HPDE6-E6E7 (cell line): ENCODE data around the gene RANGAP1.
"Not testable (repeated sequence)": the region's sequence is repeated elsewhere in the genome, so short reads cannot be mapped to it uniquely, and the experiment has no call there.

Source experiments
- DNase-seq: peaks from one replicate; pipeline ENCODE4 v3.0.0; 2011; ENCODE audit warnings: missing footprints; ENCODE audit errors: extremely low spot score

Gene RANGAP1

DNA sequence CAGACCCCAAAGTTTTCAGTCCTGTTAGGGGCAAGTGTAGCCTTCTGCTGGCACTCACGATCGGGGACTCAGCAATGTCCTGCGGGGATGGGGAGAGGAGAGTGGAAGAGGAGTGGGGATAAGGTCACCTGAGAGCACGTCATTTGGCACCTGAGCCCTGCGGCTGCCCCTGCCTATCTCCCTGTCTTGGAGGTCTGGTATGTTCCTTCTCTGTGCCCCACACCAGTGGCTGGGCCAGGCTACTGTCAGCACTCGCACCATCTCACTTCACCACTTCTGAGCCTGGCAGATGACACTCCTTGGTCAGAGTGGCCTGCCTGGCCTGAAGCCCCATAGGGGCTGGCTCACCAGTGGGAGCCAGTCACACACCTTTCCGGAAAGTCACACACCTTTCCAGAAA, 25.1 kb downstream of the RANGAP1 start:
- DNase-seq, result no peak

DNA sequence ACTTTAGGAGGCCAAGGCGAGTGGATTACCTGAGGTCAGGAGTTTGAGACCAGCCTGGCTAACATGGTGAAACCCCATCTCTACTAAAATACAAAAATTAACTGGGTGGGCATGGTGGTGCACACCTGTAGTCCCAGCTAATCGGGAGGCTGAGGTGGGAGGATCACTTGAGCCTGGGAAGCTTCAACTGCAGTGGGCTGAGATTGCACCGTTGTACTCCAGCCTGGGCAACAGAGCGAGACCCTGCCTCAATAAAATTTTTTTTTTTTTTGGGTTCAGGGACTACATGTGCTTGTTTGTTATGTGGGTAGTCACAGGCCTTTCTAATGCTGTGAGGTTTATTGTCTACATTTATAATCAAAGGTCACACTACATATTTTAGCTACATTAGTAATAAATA, 26.2 kb downstream of the RANGAP1 start:
- DNase-seq, result not testable (repeated sequence)

DNA sequence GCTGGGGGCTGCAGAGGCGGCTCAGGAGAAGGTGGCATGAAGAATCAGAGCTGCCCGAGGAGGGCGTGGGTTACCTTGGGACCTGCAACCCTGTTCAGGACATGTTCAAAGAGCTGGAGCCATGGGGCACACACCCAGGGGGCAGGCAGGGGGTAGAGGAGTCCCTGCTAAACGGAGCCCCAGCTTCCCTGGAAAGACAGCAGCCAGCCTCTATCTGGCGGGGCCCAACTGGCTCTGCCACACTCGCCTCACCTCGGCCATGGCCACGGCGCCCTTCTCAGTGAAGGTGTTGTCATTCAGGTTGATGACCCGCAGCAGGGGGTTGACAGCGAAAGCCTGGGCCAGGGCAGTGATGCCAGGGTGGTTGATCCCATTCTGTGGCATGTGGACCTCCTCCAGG, 28.3 kb downstream of the RANGAP1 start:
- no peak for DNase-seq

- peak; percentile 67 for DNase-seq
Observed at GRCh38 chr22:41256254-41257253, 29.4 kb downstream of the RANGAP1 start.

DNA sequence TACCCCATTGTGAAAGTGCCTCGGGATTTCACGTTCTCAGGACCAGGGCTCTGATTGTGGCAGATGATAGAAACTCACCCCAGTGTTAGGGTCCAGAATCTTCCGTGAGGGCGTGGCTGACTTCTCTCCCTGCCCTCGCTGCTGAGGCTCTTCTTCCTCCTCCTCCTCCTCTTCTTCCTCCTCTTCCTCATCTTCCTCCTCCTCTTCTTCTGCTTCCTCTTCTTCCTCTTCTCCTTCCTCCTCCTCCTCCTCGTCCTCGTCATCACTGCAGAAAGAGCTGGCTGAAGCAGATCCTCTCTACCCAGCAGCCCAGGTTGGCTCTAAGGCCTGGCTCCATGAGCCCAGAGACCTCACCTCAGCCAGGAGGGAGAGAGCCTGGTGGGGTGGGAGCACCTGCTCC, 31.8 kb downstream of the RANGAP1 start:
- DNase-seq, result no peak

- DNase-seq, result no peak
Observed at GRCh38 chr22:41252365-41252764, 33.6 kb downstream of the RANGAP1 start.

DNA sequence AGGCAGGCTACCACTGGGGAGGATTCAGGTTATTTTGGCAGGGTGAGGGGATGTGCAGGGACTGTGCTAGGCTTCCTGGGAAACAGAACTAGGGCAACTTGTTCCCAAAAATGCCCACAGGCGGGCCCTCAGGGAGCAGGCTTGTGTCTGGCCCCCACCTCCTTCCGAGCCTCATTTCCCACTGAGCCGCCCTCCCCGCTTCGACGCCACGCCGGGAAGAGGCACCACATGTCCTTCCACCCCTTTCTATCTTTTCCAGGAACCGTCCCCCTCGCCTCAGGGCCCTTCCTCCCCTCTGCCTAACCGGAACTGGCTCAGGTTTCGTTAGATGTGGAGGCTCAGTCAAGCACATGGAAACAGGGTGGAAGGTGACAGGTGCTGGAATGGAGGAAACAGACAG, 35.9 kb downstream of the RANGAP1 start:
- no peak for DNase-seq

- no peak for DNase-seq
Observed at GRCh38 chr22:41249442-41249841, 36.5 kb downstream of the RANGAP1 start.

DNA sequence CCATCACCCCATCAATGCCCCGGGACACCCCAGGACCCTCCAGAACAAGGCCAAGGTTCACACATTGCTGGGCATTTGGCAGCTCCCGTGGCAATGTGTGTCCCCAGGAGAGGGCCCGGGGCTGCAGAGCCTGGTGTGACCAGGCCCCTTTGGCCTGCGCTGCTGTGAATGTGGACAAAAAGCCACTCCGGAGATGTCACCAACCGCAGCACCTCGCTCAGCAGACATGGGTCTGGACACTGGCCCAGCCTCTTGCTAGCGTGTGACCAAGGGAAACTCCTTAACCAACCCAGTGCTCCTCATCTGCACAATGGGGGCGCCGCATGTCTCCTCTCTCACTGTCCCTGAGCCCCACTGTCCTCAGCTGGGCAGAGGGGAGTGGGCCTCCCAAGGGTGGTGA, 37.2 kb downstream of the RANGAP1 start:
- DNase-seq, result no peak

DNA sequence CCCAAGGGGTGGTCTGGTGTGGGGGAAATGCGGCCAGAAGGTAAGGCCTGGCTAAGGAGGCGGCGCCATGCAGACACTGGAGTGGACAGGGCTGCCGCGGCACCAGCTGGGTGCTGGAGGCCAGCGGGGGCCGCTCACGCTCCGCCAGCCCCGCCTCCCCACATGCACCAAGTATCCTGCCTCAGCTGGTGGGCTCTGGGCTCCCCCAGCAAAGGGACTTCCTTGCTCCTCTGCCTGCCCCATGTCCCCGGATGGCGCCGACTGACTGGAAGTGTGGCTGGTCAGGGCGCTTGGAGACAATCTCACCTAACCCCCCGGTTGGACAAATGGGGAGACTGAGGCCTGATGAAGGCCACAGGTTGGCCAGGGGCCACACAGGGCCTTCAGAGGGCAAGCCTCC, 37.7 kb downstream of the RANGAP1 start:
- DNase-seq, result no peak

GRCh38 chr22:41247703-41248102, 38.3 kb downstream of the RANGAP1 start:
- no peak for DNase-seq

- DNase-seq, result no peak
Observed at GRCh38 chr22:41245917-41246499, 40.0 kb downstream of the RANGAP1 start.

DNA sequence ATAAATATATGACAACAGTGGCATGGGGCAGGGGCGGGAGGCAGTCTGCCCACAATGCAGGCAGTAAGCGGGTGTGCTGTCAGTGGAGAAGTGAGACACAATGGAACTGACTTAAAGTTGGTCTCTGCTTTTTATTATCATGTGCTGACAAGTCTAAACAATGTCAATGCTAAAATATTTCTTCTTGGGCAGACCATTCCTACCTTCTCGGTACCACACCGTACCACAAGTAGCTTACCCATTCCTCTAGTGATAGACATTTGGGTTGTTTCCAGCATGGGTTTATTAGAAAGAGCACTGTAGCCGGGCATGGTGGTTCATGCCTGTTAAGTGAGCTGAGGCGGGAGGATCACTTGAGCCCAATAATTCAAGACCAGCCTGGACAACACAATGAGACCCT, 42.6 kb downstream of the RANGAP1 start:
- no peak for DNase-seq

DNA sequence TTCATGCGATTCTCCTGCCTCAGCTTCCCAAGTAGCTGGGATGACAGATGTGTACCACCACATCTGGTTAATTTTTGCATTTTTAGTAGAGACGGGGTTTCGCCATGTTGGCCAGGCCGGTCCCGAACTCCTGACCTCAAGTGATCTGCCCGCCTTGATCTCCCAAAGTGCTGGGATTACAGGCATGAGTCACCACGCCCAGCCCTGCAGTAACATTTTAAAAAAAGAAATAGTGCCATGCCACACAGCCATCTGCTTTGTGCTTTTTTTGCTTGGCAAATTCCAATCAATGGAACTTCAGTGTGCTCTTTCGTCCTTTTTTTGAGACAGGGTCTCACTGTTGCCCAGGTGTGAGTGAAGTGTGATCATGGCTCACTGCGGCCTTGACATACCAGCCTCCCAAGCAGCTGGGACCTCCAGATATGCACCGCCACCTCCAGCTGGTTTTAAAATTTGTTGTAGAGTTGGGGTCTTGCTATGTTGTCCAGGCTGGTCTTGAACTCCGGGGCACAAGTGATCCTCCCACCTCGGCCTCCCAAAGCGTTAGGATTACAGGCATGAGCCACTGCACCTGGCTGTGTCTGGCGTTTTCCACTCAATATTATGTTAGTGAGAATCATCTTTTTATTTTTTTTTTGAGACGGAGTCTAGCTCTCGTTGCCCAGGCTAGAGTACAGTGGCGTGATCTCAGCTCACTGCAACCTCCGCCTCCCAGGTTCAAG, 43.4 kb downstream of the RANGAP1 start:
- no peak for DNase-seq

DNA sequence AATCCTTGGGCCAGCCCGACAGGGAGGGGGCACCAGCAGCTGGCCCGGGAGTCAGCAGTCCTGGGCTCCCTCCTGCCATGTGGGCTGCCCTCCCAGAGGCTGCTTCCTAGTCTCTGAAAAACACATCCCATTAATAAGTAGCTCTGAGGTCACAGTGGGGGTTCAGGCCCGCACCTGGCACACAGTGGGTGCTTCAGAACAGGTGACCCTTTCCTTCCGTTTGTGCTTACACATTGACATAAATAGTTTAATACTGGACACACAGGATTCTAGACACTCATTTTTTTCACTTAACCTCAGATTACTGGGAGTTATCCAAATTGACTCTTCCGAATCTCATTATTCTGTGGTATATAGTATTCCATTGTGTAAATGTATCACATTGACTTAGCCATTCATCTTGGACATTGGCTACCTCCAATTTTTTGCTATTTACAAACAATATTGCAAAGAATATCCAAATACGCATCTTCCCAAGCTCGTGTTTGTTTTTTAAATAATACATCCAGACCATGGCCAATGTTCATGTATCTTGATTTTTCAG, 44.8 kb downstream of the RANGAP1 start:
- no peak for DNase-seq

- no peak for DNase-seq
Observed at GRCh38 chr22:41240377-41241132, 45.4 kb downstream of the RANGAP1 start, which contains the start of gene CHADL. Gene CHADL, minus strand, starts transcription at chr22:41240931. Its CDS starts 50 bp downstream, at chr22:41240881.

- DNase-seq, result no peak
Observed at GRCh38 chr22:41239443-41240128, 46.4 kb downstream of the RANGAP1 start.

- no peak for DNase-seq
Observed at GRCh38 chr22:41238570-41239442, 47.2 kb downstream of the RANGAP1 start.

DNA sequence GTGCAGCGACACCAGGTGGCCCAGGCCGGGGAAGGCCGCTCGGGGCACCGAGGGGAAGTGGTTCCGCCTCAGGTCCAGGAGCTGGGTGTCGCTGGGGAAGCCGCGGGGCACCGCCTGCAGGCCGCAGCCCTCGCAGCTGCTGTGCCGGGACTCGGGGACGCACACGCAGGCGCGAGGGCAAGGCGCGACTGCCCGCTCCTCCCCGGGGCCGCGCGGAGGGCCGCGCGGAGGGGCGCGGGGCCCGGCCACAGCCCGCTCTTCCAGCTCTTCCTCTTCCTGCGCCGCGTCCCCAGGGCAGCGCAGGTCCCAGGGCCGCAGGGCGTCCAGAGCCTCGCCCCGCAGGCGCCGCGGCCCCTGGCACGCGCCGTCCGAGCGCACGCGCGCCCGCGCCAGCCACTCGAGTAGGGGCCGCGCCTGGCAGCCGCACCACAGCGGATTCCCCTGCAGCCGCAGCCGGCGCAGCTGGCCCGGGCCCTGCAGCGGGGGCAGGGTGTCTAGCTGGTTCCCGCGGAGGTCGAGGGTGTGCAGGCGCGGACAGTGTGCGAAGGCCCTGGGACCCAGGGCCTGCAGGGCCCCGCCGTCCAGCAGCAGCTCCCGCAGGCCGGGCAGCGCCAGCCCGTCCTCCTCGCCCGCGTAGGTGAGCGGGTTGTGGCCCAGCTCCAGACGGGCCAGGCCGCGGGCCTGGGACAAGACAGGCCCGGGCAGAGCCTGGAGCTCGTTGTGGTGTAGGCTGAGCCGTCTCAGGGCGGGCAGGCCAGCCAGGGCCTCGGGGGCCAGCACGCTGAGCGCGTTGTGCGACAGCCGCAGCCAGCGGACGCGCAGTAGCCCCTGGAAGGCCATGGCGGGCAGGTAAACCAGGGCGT, 48.0 kb downstream of the RANGAP1 start:
- DNase-seq, result peak; percentile 58
